ES-I3 (cell line): Measurements from ENCODE around the gene STPG2.

ENCODE experiments used
- H3K36me3 ChIP-seq: 2 replicates; pipeline ENCODE4 v1.6.1; 2013; ENCODE audit warnings: mild to moderate bottlenecking, low read length, control low read depth, moderate library complexity; ENCODE audit not compliant: insufficient read depth
- H3K4me1 ChIP-seq: 2 replicates; pipeline ENCODE4 v1.6.1; 2013; ENCODE audit warnings: mild to moderate bottlenecking, control low read depth, low read length; ENCODE audit not compliant: insufficient read depth
- H3K9ac ChIP-seq: 2 replicates; pipeline ENCODE4 v1.6.1; 2013; ENCODE audit warnings: low read depth, mild to moderate bottlenecking, low read length, moderate library complexity
- H3K9me3 ChIP-seq: 2 replicates; pipeline ENCODE4 v1.6.1; 2013; ENCODE audit warnings: mild to moderate bottlenecking, low read length, moderate library complexity; ENCODE audit not compliant: control insufficient read depth, insufficient read depth

Gene STPG2

DNA sequence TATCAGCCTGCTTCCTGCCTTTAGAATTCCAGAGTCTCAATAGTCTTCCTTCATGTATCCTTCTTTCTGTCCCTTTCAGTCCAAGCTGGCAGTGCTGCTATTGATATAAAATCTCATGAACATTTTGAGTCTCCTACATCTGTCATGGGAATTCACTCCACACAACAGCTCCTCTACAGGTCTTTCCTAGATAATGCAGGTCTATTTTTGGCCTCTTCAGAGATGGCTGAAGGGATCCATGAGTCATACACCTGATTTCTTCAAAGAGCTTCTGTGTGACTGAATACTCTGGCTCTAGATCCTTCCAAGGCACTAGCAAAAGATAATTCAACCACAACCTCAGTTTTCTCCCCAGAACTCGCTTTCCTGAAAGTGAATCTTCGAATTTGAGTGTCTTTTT is 115.4 kb downstream of the STPG2 start:
- Histone ChIP-seq H3K36me3 (no peaks in the 10 kb centered on the region), H3K9ac (no peak overlapping the region), H3K4me1 (no peaks in the 10 kb centered on the region), H3K9me3 (peaks cover 6% of the 10 kb centered on the region)

GRCh38 chr4:98026362-98026761 is 116.9 kb downstream of the STPG2 start:
- Histone ChIP-seq H3K36me3 (no peaks in the 10 kb centered on the region), H3K9ac (no peak overlapping the region), H3K4me1 (no peaks in the 10 kb centered on the region), H3K9me3 (peaks cover 6% of the 10 kb centered on the region)

DNA sequence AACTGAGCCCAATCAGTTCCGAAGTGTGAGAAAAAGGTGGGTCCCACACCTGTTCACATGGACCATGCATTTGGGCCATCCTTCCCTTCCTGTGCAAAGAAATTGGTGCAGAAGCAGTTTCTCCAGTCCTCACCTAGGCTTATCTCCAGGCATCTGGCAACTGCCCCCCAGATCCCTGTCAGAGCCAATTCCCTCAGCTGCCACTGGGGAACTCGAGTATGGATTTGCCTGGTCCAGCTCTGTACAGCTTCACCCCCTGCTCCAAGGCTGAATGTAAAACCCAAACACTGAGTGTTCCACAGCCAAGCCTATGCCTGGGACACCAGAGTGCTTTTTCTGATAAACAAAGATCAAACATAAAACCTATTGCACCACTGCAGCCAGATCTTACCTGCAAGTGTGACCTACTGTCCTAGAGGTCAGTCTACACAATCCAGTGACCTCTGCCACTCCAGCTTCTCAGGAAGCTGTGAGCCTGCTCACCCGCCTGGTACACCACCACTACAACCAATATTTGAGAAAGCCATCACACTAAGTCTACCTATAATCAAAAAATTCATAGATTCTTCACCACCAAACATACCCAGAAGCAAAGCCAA is 136.4 kb downstream of the STPG2 start:
- no peak overlapping the region for H3K9ac ChIP-seq
- no peaks in the 10 kb centered on the region for H3K4me1 ChIP-seq
- no peaks in the 10 kb centered on the region for H3K36me3 ChIP-seq
- H3K9me3 ChIP-seq: no peaks in the 10 kb centered on the region

GRCh38 chr4:98006060-98006459 is 137.2 kb downstream of the STPG2 start:
- no peaks in the 10 kb centered on the region for H3K9me3 ChIP-seq

DNA sequence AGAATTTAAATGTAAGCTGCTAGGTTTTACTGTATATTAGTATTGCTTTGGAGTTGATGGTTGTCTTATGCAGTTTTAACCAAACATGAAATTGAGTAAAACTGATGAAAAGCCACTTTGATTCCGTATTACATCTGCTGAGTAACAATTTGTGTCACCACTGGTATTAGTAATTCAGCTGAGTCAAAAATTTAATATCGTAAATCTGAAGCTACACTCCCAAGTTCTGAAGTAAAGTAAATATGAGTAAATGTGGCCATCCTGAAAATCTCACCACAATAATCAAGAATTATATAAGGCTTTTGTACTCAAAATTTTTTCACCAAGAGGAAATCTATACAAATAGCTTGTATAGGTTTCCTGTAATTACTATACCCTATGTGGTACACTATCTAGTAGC is 142.3 kb downstream of the STPG2 start:
- no peaks in the 10 kb centered on the region for H3K9me3 ChIP-seq
- no peaks in the 10 kb centered on the region for H3K36me3 ChIP-seq
- H3K9ac ChIP-seq: no peak overlapping the region
- no peaks in the 10 kb centered on the region for H3K4me1 ChIP-seq

More at GRCh38 chr4:98006060-98006459, 137.2 kb downstream of the STPG2 start:
- H3K4me1 ChIP-seq: no peaks in the 10 kb centered on the region
- no peak overlapping the region for H3K9ac ChIP-seq
- no peaks in the 10 kb centered on the region for H3K36me3 ChIP-seq

- Histone ChIP-seq H3K36me3 (no peaks in the 10 kb centered on the region), H3K9me3 (peaks cover 3% of the 10 kb centered on the region; the same call in 1 of the 2 replicates), H3K4me1 (no peaks in the 10 kb centered on the region), H3K9ac (no peak overlapping the region)
Measured at GRCh38 chr4:97998203-97998602, 145.1 kb downstream of the STPG2 start.

DNA sequence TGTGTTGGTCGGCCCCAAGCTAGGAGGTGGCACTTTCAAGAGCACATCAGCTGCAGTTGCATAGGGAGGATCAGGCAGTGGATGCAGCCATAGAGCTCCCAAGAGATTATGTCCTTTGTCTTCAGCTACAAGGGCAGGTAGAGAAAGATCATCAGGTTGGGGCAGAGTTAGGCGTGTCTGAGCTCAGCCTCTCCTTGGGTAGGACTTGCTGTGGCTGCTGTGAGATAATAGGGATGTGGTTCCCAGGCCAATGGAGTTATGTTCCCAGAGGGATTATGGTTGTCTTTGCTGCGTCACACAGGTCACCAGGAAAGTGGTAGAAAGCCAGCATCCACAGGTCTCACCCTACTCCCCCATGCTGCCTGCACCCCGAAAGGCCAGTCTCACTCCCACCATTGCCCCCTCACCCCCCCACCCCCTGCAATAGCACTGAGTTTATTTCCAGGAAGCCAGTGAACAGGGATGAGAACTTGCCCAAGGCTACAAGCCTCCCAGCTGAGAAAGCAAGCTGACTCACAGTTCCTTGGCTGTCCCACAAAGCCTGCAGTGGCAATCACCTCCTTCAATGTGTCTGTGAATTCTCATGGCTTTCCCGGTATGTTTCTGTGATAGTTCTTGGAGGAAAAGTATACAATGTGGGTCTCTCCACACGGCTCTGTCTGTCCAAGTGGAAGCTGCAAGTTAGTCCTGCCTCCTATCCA is 148.4 kb downstream of the STPG2 start:
- H3K9ac ChIP-seq: no peak overlapping the region
- H3K36me3 ChIP-seq: no peaks in the 10 kb centered on the region
- H3K4me1 ChIP-seq: no peaks in the 10 kb centered on the region
- peaks cover 3% of the 10 kb centered on the region; the same call in 1 of the 2 replicates for H3K9me3 ChIP-seq

DNA sequence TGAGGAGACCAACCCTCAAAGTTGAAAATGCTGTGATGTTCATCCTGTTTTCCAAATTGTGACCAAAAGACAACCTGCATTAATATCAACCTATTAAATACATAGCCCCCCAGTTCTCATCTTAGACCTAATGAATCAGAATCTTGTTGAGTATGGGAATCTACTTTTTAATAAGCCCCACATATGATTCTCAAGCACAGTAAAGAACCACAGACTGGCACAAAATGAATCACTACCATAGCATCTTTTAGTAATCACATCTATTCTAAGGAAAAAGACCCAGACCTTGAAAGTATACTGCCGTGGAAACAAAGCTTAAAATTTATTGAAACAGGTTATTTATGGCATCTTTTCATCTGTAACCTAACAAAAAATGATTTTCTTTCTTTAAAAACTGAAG is 152.9 kb downstream of the STPG2 start:
- no peaks in the 10 kb centered on the region for H3K4me1 ChIP-seq
- no peak overlapping the region for H3K9ac ChIP-seq
- no peaks in the 10 kb centered on the region for H3K36me3 ChIP-seq
- 0 out of 2 replicates have a peak, but pooled peaks cover under 1% of the 10 kb centered on the region for H3K9me3 ChIP-seq

GRCh38 chr4:97987019-97987648 is 156.1 kb downstream of the STPG2 start:
- Histone ChIP-seq H3K36me3 (no peaks in the 10 kb centered on the region), H3K9ac (no peak overlapping the region), H3K4me1 (no peaks in the 10 kb centered on the region), H3K9me3 (no peaks in the 10 kb centered on the region)

- no peak overlapping the region for H3K9ac ChIP-seq
- H3K4me1 ChIP-seq: no peaks in the 10 kb centered on the region
- no peaks in the 10 kb centered on the region for H3K9me3 ChIP-seq
- H3K36me3 ChIP-seq: no peaks in the 10 kb centered on the region
Measured at GRCh38 chr4:97984545-97985131, 158.6 kb downstream of the STPG2 start.

DNA sequence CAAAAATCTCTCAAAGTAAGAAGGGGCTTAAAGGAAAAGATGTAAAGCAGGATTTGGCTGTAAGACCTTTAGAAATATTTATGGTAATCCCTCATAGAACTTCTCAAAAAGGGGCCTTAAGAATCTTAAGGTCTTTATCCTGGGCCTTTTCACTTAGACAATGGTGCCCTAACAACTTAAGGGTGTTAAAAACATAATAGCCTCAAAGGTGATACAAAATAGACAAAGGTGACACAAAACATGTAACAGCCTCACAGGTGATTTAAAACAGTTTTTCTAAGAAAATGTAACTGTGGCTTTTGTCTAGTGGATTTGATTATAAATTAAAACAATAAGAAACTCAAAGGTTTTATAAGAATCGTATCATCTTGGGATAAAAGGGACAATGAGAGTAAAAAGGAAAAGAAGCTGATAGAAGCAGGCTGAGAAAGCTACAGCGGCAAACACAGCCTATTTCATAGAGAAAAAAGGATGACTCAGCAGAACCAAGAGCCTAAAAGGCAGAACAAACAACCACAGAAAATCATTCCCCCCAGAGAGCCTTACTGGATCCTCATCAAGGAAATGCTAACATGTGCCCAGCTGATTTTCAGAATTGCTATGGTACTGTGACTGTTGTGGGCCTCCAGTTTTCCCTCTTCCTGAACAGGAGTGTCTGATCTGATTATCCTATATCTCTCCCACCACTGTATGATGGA is 164.3 kb downstream of the STPG2 start:
- no peaks in the 10 kb centered on the region for H3K4me1 ChIP-seq
- H3K36me3 ChIP-seq: no peaks in the 10 kb centered on the region
- H3K9ac ChIP-seq: no peak overlapping the region
- H3K9me3 ChIP-seq: no peaks in the 10 kb centered on the region; the same call in 1 of the 2 replicates

- no peaks in the 10 kb centered on the region; the same call in none of the 2 replicates for H3K9me3 ChIP-seq
- no peaks in the 10 kb centered on the region for H3K4me1 ChIP-seq
- H3K9ac ChIP-seq: no peak overlapping the region
- no peaks in the 10 kb centered on the region for H3K36me3 ChIP-seq
Measured at GRCh38 chr4:97953171-97953941, 189.9 kb downstream of the STPG2 start.

GRCh38 chr4:97952763-97953162 is 190.5 kb downstream of the STPG2 start:
- H3K4me1 ChIP-seq: no peaks in the 10 kb centered on the region
- no peaks in the 10 kb centered on the region for H3K36me3 ChIP-seq
- H3K9me3 ChIP-seq: no peaks in the 10 kb centered on the region; the same call in none of the 2 replicates
- H3K9ac ChIP-seq: no peak overlapping the region
